H9 (cell line): ENCODE measurements around the gene ROBO1. TPM values are rescaled to one million over a fixed set of nuclear protein-coding genes. Genes with fewer than 3 reads are reported as not detected.

Experiments used
- DNase-seq: peaks from one replicate; pipeline ENCODE4 v3.0.0-alpha.2; 2017
- H2AFZ ChIP-seq: one replicate; pipeline ENCODE4 v1.6.1; 2013; ENCODE audit warnings: mild to moderate bottlenecking, low read length, control low read depth, moderate library complexity
- H2AK5ac ChIP-seq: 2 replicates; pipeline ENCODE4 v1.6.1; 2013; ENCODE audit warnings: low read length, control low read depth, mixed read lengths; ENCODE audit not compliant: insufficient read length
- H2BK120ac ChIP-seq: one replicate; pipeline ENCODE4 v1.6.1; 2013; ENCODE audit warnings: low read depth, mild to moderate bottlenecking, low read length, control low read depth, inconsistent platforms; ENCODE audit not compliant: poor library complexity, severe bottlenecking
- H2BK12ac ChIP-seq: 2 replicates; pipeline ENCODE4 v1.6.1; 2013; ENCODE audit warnings: low read length, control low read depth, mixed read lengths, low read depth; ENCODE audit not compliant: insufficient read length
- H2BK15ac ChIP-seq: 2 replicates; pipeline ENCODE4 v1.6.1; 2013; ENCODE audit warnings: low read depth, low read length, control low read depth
- H2BK20ac ChIP-seq: one replicate; pipeline ENCODE4 v1.6.1; 2013; ENCODE audit warnings: low read depth, mild to moderate bottlenecking, low read length, control low read depth, inconsistent platforms; ENCODE audit not compliant: poor library complexity, severe bottlenecking
- H2BK5ac ChIP-seq: 2 replicates; pipeline ENCODE4 v1.6.1; 2013; ENCODE audit warnings: low read length, control low read depth, mixed read lengths; ENCODE audit not compliant: insufficient read length
- H3K14ac ChIP-seq: 2 replicates; pipeline ENCODE4 v1.6.1; 2013; ENCODE audit warnings: low read length, control low read depth; ENCODE audit not compliant: insufficient read depth
- H3K18ac ChIP-seq: 2 replicates; pipeline ENCODE4 v1.6.1; 2013; ENCODE audit warnings: low read depth, mild to moderate bottlenecking, mixed read lengths, low read length, control low read depth; ENCODE audit not compliant: insufficient read length
- H3K23ac ChIP-seq: 2 replicates; pipeline ENCODE4 v1.6.1; 2013; ENCODE audit warnings: low read length, control low read depth, mixed read lengths, low read depth; ENCODE audit not compliant: insufficient read length
- H3K23me2 ChIP-seq: 2 replicates; pipeline ENCODE4 v1.6.1; 2013; ENCODE audit warnings: low read depth, mild to moderate bottlenecking, mixed read lengths, low read length, control low read depth; ENCODE audit not compliant: insufficient read length, poor library complexity, severe bottlenecking
- H3K27ac ChIP-seq: 2 replicates; pipeline ENCODE4 v1.5.1; 2013; ENCODE audit warnings: low read length, control low read depth, mixed read lengths, low read depth; ENCODE audit not compliant: insufficient read length
- H3K27me3 ChIP-seq: 2 replicates; pipeline ENCODE4 v1.6.1; 2013; ENCODE audit warnings: low read length, control low read depth, inconsistent platforms; ENCODE audit not compliant: insufficient read depth
- H3K4ac ChIP-seq: 2 replicates; pipeline ENCODE4 v1.6.1; 2013; ENCODE audit warnings: low read depth, mild to moderate bottlenecking, control low read depth, inconsistent platforms, low read length, moderate library complexity
- H3K4me1 ChIP-seq: 2 replicates; pipeline ENCODE4 v1.6.1; 2013; ENCODE audit warnings: low read length, control low read depth, inconsistent platforms; ENCODE audit not compliant: insufficient read depth
- H3K4me2 ChIP-seq: 2 replicates; pipeline ENCODE4 v1.6.1; 2013; ENCODE audit warnings: low read length, control low read depth, mixed read lengths; ENCODE audit not compliant: insufficient read length, insufficient read depth
- H3K56ac ChIP-seq: 2 replicates; pipeline ENCODE4 v1.6.1; 2013; ENCODE audit warnings: low read depth, mild to moderate bottlenecking, mixed read lengths, low read length, control low read depth; ENCODE audit not compliant: insufficient read length
- H3K79me1 ChIP-seq: 2 replicates; pipeline ENCODE4 v1.6.1; 2013; ENCODE audit warnings: low read depth, mild to moderate bottlenecking, moderate library complexity, low read length, control low read depth, inconsistent platforms; ENCODE audit not compliant: insufficient read depth, poor library complexity, severe bottlenecking
- H3K79me2 ChIP-seq: 2 replicates; pipeline ENCODE4 v1.6.1; 2013; ENCODE audit warnings: low read length, control low read depth, inconsistent platforms; ENCODE audit not compliant: insufficient read depth
- H3K9ac ChIP-seq: 2 replicates; pipeline ENCODE4 v1.6.1; 2013; ENCODE audit warnings: low read length, control low read depth, mixed read lengths; ENCODE audit not compliant: insufficient read length; ENCODE audit errors: extremely low read depth
- H3K9me3 ChIP-seq: one replicate; pipeline ENCODE4 v1.6.1; 2013; ENCODE audit warnings: low read depth, low read length, inconsistent platforms; ENCODE audit not compliant: control insufficient read depth
- H3T11ph ChIP-seq: one replicate; pipeline ENCODE4 v1.6.1; 2013; ENCODE audit warnings: mild to moderate bottlenecking, low read length, control low read depth, inconsistent platforms
- H4K20me1 ChIP-seq: one replicate; pipeline ENCODE4 v1.6.1; 2013; ENCODE audit not compliant: control insufficient read depth, insufficient read length, insufficient read depth
- H4K5ac ChIP-seq: 2 replicates; pipeline ENCODE4 v1.6.1; 2013; ENCODE audit warnings: low read depth, mild to moderate bottlenecking, mixed read lengths, low read length, control low read depth; ENCODE audit not compliant: insufficient read length
- H4K8ac ChIP-seq: replicated peaks from 2 replicates; pipeline ENCODE4 v1.6.1; 2013; ENCODE audit warnings: low read length, control low read depth, mixed read lengths, low read depth; ENCODE audit not compliant: insufficient read length
- H4K91ac ChIP-seq: 2 replicates; pipeline ENCODE4 v1.6.1; 2013; ENCODE audit warnings: low read depth, mild to moderate bottlenecking, moderate library complexity, mixed read lengths, low read length, control low read depth; ENCODE audit not compliant: insufficient read length
- H3K27ac Mint-ChIP-seq, 3 experiments: 2 replicates in 2 of 3; 3 replicates in 1 of 3; pipeline ENCODE4 v1.8.0; 2020 to 2021; ENCODE audit warnings: mixed read lengths in 3 of 3, mild to moderate bottlenecking in 1 of 3, moderate library complexity in 1 of 3
- H3K27me3 Mint-ChIP-seq: 2 replicates; pipeline ENCODE4 v1.8.0; 2021; ENCODE audit warnings: low read depth, mild to moderate bottlenecking, moderate library complexity, mixed read lengths
- H3K36me3 Mint-ChIP-seq, 3 experiments: 2 replicates in 2 of 3; 3 replicates in 1 of 3; pipeline ENCODE4 v1.8.0; 2020 to 2021; ENCODE audit warnings: low read depth in 3 of 3, mixed read lengths in 3 of 3; ENCODE audit not compliant: insufficient read depth in 1 of 3
- H3K4me1 Mint-ChIP-seq, 2 experiments: 2 replicates each; pipeline ENCODE4 v1.8.0; 2020; ENCODE audit warnings: mixed read lengths in 2 of 2
- H3K4me3 Mint-ChIP-seq, 2 experiments: 2 replicates in 1 of 2; 3 replicates in 1 of 2; pipeline ENCODE4 v1.8.0; 2020 to 2021; ENCODE audit warnings: mild to moderate bottlenecking in 2 of 2, mixed read lengths in 2 of 2, moderate library complexity in 1 of 2
- H3K9me3 Mint-ChIP-seq, 2 experiments: 2 replicates in 1 of 2; 3 replicates in 1 of 2; pipeline ENCODE4 v1.8.0; 2020; ENCODE audit warnings: mild to moderate bottlenecking in 2 of 2, mixed read lengths in 2 of 2, moderate library complexity in 1 of 2
- WGBS: extraction: QIAGEN DNeasy Blood & Tissue Kit; methylation state at CpG from one replicate; pipeline ENCODE4 v1.1.7; 2013; ENCODE audit warnings: missing lambda C conversion rate, low lambda C conversion rate, mixed read lengths; ENCODE audit not compliant: insufficient read length; ENCODE audit errors: extremely low coverage; 5-methylcytosine and 5-hydroxymethylcytosine counted together
- total RNA-seq: library from RNA; stranded (reverse); gene quantifications from 2 replicates; pipeline ENCODE4 v1.2.1, GENCODE V29; 2021
- TF ChIP-seq, protein P1 (sequence below): fragments of 200-600 bp; sonication (generic); conservative IDR thresholded peaks from 3 replicates; pipeline ENCODE4 v1.8.0; 2021; ENCODE audit warnings: antibody characterized with exemption, mild to moderate bottlenecking

Gene ROBO1
- total RNA-seq, 1 experiment from 2014 or later: 62.7 TPM

GRCh38 chr3:79808515-79808914 is 40.7 kb upstream of the ROBO1 start:
- Histone ChIP-seq H2BK15ac (no peak overlapping the region), H2AK5ac (no peak overlapping the region), H3K23me2 (no peaks in the 10 kb centered on the region), H4K20me1 (no peaks in the 10 kb centered on the region), H3K9ac (no peak overlapping the region), H3K4me1 (no peaks in the 10 kb centered on the region), H3K56ac (no peak overlapping the region), H4K8ac (no peak overlapping the region), H2AFZ (no peak overlapping the region), H2BK20ac (no peak overlapping the region), H3K23ac (no peak overlapping the region), H3T11ph (no peak overlapping the region), H2BK5ac (no peak overlapping the region), H3K4ac (no peak overlapping the region), H3K18ac (no peak overlapping the region), H4K91ac (no peak overlapping the region), H3K9me3 (no peaks in the 10 kb centered on the region), H3K27me3 (no peaks in the 10 kb centered on the region), H2BK12ac (no peak overlapping the region), H2BK120ac (no peak overlapping the region), H3K79me1 (no peaks in the 10 kb centered on the region), H3K14ac (no peak overlapping the region), H3K27ac (no peak overlapping the region), H4K5ac (no peak overlapping the region), H3K79me2 (no peaks in the 10 kb centered on the region), H3K4me2 (no peak overlapping the region)
- no peak overlapping the region for H3K27ac Mint-ChIP-seq
- no CpG with 5 or more reads among the region's 2 CpGs for WGBS
- no peaks in the 10 kb centered on the region for H3K9me3 Mint-ChIP-seq
- H3K4me1 Mint-ChIP-seq: no peaks in the 10 kb centered on the region
- no peaks in the 10 kb centered on the region for H3K36me3 Mint-ChIP-seq
- H3K27me3 Mint-ChIP-seq: no peaks in the 10 kb centered on the region
- no peak for DNase-seq
- TF ChIP-seq, protein P1, sequence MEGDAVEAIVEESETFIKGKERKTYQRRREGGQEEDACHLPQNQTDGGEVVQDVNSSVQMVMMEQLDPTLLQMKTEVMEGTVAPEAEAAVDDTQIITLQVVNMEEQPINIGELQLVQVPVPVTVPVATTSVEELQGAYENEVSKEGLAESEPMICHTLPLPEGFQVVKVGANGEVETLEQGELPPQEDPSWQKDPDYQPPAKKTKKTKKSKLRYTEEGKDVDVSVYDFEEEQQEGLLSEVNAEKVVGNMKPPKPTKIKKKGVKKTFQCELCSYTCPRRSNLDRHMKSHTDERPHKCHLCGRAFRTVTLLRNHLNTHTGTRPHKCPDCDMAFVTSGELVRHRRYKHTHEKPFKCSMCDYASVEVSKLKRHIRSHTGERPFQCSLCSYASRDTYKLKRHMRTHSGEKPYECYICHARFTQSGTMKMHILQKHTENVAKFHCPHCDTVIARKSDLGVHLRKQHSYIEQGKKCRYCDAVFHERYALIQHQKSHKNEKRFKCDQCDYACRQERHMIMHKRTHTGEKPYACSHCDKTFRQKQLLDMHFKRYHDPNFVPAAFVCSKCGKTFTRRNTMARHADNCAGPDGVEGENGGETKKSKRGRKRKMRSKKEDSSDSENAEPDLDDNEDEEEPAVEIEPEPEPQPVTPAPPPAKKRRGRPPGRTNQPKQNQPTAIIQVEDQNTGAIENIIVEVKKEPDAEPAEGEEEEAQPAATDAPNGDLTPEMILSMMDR: no peak
- H3K4me3 Mint-ChIP-seq: no peak overlapping the region
